GM19324 (cell line): ENCODE results near the gene GIPC3.
"Not testable (repeated sequence)": the region's sequence is repeated elsewhere in the genome, so short reads cannot be mapped to it uniquely, and the experiment has no call there.

Source experiments
- ATAC-seq: cut with Tn5 transposase; IDR thresholded peaks from one replicate; pipeline ENCODE4 v1.9.1; 2021; ENCODE audit warnings: mild to moderate bottlenecking, moderate library complexity; ENCODE audit not compliant: unreplicated experiment, low FRiP score

GIPC3 gene

DNA sequence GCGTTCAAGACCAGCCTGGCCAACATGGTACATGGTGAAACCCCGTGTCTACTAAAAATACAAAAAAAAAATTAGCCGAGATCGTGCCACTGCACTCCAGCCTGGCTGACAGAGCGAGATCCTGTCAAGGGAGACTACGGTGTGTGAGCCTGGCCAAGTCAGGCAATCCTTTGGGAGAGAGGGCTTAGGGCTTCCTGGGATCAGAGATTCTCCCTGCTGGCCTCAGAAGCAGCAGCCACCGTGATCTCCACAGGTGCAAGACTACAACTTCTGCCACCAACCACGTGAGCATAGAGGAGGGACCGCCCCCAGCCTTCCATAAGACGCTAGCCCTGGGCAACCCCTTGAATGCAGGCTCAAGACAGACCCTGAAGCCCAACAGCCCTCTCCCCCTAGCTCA, 35.5 kb upstream of the GIPC3 start:
- no peak for ATAC-seq

DNA sequence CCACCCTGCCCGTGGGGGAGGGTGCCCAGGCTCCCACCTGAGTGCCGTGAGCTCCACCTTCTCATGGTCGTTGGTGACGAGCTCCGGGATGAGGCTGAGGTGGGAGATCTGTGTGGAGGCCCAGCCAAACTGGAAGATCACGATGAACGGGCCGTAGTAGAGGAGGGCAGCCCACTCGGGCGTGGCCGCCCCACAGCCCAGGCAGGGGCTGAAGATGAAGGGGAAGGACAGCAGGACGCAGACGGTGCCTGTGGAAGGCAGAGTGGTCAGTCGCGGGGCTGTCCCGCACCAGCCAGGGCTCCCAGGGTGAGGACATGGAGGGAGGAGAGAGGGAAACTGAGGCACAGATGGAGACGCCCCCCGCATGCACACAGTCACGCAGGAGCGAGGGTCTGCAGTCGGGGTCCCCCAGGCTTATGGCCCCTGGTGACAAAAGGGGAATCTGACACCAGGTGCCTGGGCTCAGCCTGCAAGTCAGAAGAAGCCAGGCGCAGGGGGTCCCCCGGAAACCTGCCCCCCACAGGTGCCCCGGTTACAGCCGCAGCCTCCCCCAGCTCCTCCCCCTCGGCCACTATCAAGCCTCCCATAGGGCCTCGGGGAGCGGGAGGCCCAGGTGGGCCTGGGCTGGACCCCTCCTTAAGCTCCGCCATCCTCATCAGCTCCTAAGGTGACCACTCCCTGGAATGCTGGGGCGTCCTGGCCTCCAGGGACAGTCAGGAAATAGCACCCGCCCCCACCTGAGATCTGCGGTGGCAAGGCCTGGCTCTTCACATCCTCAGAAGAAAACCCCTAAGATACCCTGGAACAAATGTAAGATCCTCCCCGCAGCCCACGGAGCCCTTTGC, 34.1 kb upstream of the GIPC3 start:
- no peak for ATAC-seq

DNA sequence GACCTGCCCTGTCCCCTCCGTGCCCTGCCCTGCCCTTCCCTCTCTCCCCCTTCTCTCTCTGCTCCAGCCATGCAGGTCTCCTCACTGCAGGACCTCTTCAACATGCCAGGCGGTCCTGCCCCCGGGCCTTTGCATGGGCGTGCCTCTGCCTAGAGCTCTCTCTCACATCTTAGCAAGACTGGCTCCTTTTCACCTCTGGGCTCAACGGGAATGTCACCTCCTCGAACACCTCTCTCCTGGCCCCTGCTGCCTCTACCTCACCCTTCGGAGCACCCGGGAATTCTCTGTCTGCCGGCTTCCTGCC, 33.5 kb upstream of the GIPC3 start:
- ATAC-seq = no peak

DNA sequence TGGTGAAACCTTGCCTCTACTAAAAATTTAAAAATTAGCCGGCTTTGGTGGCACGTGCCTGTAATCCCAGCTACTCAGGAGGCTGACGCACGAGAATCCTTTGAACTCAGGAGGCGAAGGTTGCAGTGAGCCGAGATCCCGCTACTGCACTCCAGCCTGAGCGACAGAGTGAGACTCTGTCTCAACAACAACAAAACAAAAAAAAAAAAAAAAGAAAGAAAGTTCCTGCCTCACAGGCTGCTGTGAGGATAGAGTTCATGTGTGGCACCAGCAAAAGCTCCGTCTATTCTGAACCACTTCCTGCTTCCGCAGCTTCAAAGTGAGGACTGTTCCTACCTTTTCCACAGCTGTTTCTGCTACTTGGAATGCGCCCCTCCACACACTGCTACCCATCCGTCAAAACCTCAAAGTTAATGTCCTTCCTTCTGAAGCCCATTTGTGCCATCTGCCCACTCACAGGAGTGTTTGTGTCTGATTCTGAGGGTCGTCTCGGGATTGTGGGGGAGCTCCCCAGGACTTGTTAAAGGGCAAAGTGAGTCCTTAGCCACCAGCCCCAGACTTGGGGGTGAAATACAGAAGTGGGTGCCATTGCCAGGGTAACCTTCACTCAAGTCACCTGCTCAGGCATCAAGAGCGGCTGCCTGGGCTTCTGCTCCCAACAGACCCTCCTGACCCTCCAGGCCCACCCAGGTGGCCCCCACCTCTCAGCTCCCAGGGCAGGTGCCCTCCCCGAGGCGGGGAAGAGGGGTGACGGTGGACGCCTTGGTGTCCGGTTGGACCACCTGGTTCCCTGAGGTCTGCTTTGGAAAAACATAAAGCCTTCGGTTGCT, 30.8 kb upstream of the GIPC3 start:
- no peak for ATAC-seq

DNA sequence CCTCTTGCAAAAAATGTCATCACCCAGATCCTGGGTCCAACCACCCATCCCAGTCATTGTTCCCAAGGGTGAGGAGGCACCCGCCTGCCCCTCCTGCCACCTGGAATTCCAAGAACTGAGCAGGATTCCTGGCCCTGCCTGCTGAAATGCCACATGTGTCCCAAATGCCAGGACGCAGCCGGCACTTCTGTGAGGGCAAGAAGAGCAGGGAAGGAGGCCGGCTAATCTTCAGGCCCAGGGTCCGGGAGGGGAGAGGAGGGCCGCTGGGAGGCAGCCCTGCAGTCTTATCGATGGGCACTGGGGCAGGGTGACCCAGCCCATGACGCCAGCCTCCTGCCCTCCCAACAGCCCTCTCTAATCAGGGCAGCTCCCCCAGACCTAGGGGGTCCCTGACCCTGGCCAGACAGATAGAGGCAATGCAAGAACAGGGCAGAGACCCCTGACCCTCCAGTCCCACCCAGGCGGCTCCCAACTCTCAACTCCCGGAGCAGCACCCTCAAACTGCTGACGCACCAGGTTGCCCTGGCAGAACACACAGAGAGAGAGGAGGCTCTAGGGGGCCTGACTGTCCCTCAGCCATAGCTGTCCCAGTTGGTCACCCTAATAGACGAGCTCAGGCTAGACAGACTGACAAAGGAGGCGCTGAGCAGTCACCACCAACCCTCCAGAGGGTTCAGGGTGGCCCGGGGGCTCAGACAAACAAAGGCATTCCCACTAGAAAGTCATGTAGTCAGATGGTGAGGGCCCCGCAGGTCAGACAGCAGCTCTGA, 29.4 kb upstream of the GIPC3 start:
- no peak for ATAC-seq

DNA sequence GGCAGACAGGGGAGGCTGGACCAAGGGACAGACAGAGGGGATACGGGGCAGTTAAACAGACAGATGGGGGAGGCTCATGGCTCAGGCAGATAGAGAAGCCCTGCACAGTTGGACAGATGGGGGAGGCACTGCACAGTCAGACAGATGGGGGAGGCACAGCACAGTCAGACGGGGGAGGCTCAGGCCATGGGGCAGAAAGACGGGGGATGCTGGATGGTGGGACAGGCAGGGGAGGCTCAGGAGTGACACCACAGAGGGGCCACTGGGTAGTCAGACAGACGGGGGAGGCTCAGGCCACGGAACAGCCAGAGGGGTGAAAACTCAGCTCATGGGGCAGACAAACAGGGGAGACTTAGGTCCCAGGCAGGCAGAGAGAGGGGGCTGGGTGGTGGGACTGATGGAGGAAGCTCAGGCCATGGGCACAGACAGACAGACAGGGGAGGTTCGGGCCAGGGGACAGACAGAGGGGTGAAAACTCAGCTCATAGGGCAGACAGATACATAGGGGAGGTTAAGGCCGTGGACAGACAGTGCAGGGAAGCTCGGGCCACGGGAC, 28.8 kb upstream of the GIPC3 start:
- no peak for ATAC-seq

DNA sequence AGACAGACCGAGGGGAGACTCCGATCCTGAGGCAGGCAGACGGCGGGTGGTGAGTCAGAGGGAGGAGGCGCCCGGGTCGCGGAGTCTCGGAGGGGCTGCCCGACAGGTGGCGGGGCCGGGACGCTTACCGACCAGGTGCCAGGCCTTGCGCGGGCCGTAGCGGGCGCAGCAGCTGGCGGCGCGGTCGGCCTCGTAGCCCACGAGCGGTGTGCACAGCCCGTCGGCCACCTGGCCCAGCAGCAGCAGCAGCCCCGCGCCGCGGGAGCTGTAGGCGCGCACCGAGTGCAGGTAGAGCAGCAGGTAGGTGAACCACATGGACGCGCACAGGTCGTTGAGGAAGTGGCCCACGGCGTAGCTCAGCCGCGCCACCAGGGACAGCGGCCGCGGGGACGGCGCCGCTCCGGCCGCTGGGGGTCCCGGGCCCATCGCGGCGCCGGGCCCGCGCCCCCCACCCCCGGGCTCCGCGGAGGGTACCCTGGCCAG, 28.3 kb upstream of the GIPC3 start:
- peak; percentile 5 for ATAC-seq

DNA sequence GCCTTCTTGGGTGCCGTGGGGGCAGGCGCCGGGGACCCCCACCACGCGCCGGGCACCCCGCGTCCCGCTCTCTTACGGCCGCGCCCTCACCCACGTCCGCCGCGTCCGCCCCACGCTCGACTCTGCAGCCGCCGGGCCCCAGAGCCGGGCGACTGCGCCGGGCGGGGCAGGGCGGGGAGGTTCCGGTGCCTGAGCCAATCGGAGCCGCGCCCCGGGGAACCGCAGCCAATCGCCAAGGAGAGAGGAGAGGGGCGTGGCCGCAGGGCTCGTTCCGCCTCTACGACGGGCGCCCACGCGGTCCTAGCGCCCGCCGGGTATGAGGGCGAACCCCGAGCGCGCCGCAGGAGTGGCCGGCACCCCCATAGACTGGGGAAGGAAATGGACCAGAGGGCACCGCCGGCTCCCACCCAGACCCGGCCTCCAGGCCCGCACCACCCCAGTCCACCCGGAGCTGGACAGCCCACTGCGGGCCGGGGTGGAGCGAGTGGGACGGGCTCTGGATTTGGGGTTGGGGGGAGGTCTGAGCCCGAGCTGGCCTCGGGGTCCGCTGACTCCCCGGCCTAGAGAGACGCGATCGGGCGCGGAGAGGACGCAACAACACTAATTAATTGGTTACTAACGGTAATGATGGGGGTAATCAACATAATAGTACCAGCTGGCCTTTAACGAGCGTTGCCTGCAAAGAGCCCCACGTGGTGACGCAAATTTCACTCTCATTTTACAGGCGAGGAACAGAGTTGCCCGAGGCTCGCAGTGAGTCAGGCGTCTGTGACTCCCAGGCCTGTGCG, 27.6 kb upstream of the GIPC3 start, which contains the start of gene MFSD12:
Gene MFSD12 (minus strand): TSS at position 126 of the 788 bp plus-strand sequence. CDS start 183 bp downstream, outside the sequence.
- ATAC-seq = peak; percentile 91

DNA sequence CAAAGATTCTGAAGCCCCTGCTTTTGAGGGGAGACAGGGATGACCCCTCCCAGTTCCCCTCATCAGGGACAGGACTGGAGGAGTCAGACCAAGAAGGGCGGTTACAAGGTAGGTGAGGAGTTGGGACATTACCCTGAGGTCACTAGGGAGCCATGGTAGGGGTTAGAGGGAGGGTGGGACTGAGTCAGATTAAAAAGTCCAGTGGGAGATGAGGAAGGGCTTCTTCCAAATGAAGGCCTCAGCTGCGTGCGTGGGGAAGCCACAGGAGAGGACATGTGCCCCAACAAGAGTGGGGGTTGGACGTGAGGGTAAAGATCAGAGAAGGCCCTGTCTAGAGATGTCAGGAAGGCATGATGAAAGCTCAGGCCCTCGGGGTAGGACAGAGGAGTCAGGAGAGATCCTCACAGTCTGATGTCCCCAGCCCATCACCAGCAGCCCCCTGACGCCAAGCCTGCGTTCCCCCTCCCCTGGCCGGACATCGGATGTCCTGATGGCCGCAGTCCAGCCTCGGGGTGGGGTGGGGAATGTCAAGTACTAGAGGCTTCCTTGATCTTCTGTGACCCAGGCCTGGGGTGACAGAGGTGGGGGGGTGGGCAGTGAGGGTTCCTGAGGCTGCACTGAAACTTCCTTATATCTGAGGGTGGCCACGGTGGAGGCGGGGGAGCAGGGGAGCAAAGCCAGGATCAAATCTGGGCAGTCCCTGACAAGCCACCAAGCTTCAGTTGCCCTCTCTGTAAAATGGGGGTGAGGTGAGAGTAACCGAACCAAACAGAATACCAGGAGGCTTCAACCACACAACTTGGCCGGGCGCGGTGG, 21.4 kb upstream of the GIPC3 start:
- no peak for ATAC-seq

DNA sequence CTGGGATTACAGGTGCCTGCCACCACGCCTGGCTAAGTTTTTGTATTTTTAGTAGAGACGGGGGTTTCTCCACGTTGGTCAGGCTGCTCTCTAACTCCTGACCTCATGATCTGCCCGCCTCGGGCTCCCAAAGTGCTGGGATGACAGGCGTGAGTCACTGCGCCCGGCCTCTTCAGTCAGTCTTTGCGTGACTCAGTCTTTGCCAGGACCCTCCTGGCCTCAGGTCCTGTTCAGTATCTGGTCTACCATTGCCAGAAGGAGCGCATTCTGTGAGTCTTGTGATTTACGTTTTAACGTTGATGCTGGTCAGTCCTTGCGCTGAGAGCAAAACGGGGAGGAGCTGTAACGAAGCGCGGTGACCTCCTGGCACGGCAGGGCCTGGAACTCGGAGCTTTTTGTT, 20.1 kb upstream of the GIPC3 start:
- ATAC-seq = no peak

DNA sequence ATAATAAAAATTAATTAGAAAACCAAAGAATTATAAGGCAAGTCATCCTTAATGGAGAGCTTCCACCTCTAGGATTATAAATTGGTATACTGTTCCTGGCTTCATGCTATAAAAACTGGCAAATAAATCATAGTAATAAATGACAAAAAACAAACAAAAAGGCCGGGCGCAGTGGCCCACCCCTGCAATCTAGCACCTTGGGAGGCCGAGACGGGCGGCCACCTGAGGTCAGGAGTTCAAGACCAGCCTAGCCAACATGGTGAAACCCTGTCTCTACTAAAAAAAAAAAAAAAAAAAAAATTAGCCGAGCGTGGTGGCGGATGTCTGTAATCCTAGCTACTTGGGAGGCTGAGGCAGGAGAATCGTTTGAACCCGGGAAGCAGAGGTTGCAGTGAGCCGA, 15.2 kb upstream of the GIPC3 start:
- not testable (repeated sequence) for ATAC-seq

DNA sequence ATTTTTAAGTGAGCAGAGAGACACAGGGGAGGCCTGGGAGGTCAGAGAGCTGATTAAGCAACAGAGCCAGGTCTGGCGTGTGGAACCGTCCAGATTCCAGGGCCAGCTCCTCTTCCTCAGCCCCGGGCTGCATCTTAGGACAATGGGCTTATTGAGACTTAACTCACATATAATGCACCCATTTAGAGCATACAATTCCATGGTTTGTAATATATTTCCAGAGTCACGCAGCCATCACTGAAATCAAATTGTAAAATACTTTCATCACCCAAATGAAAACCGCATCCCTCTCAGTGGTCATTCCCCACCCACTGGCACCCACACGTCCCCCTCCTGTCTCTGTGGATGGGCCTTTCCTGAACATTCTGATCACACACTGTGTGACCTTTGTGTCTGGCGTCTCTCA, 14.7 kb upstream of the GIPC3 start:
- ATAC-seq = no peak

DNA sequence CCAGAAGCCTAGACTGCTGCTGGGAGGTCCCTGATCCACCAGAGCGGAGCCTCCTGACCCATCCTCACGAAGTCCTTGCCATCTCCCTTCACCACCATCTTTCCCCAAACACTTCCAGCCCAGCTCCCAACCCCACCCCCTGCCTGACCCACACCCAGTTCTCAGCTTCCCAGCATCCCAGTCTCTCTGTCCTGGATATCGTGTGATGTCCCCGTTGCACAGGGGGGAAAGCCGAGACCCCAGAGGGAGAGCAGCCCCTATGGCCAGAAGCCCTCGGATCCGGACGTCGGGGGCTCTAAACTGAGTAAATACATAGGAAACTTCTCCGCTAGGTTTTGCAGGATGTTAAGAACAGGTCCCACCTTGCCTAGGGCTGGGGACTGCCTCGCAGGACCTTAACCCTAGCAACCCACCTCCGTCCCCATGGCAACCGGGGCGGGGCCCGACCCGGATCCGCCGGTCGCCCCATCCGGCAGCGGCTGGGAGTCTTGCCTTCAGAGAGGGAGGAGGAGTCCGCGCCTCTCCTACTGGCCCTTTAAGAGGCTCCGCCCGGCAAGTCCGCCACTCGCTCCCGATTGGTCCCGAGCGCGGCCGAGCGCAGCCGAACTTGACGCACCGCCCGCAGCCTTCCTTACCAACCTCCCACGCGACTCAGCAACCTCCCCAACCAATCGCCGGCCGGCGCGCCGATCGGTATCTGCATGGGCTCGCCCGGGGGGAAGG, 13.0 kb upstream of the GIPC3 start:
- peak; percentile 96 for ATAC-seq

DNA sequence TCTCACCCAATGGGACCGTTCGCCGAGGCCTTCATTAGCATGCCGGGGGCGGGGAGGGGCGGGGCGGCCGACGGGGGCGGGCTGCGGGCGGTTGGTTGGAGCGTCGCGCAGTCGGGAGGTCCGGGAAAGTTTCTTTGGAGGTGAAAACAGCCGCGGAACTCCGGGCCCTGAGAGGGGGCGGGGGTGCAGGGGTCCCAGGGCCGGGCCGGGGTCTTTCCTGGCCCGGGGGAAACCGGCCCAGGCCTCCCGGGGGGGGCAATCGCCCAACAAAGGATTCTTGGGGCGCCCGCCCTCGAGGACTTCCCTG, 12.5 kb upstream of the GIPC3 start, which contains the start of gene HMG20B:
Gene HMG20B (plus strand): TSS at position 90 of the 307 bp plus-strand sequence. CDS start 366 bp downstream, outside the sequence.
- ATAC-seq = no peak

DNA sequence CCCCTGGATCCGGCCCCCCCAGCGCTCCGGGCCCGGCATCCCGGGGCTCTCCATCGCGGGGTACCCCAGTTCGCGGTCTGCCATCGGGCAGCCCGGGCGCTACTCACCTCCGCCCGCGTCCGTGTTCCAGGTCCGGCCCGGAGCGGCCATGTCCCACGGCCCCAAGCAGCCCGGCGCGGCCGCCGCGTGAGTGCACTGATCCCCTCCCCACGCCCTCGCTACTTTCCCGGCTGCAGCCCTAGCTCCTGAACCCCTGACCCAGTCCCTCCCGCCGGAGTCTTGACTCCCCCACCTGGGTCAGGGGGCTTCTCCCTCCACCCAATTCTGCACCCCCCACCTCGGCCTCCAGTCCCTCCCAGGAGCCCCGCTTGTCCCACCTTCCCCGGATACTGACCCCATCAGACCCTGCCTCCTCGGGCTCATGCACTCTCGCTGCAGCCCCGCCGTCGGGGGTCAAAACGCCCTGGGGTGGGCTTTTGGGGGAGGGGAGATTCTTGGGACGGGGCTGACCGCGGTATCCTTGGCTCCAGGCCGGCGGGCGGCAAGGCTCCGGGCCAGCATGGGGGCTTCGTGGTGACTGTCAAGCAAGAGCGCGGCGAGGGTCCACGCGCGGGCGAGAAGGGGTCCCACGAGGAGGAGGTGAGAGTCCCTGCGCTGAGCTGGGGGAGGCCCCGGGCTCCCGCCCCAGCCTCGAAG, 12.0 kb upstream of the GIPC3 start:
- peak; percentile 25 for ATAC-seq

DNA sequence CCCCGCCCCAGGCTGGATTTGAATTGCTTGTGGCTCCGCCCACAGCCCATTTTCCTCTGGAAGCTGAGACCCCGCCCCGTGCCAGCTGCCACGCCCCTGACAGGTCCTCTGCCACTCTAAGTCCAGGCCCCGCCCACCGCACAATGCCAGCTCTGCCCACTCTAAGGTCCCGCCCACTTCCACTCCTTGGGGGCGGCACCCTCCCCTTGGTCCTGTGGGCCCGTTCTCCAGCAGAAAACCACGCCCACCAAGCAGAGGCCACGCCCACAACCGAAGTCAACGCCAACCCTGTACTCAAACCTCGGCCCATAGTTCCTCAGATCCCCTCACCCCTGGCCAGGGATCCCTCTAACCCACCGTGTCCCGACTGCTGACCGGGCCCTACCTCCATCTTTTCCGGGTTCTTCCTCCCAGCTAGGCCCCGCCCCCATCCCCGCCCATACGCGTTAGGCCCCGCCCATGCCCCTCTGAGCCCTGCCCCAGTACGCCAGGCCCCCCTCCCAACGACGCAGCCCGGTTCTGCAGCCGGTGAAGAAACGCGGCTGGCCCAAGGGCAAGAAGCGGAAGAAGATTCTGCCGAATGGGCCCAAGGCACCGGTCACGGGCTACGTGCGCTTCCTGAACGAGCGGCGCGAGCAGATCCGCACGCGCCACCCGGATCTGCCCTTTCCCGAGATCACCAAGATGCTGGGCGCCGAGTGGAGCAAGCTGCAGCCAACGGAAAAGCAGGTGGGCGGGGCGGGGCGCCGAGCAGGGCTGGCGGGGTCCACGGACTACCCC, 11.2 kb upstream of the GIPC3 start:
- ATAC-seq = no peak

DNA sequence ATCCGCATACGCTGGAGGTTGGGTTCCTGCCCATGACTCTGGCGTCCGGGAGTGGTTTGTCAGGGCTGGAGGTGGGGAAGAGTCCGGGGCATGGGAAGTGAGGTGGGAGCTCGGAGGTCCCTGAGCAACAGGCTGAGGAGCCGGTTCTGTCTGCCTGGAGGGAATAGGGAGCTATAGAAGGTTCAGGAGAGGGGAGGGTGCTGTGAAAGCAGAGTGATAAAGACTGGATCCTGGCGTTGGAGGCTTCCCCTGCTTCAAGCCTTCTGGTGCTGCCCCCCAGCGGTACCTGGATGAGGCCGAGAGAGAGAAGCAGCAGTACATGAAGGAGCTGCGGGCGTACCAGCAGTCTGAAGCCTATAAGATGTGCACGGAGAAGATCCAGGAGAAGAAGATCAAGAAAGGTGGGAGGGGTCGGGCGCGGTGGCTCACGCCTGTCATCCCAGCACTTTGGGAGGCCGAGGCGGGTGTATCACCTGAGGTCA, 10.0 kb upstream of the GIPC3 start:
- no peak for ATAC-seq
